ENCODE measurements around the gene GLCE.

GLCE gene

DNA sequence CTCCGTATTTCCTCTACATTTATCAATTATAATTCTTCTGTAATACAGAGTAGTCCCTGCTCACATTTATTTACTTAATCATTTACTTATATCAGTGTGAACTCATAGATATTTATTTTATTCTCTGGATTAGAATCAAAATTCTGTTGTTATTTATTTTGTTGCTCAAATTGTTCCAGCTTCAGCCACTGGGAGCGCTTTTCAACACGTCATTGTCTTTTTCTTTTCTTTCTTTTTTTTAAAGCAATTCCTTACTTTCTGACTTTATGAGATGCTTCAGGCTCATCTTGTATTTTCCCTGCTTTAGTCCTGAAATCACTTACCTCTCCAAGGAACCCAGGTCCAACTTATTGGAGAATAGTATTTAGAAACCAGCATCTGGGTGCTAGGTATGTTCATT is 53.4 kb downstream of the GLCE start:
- no peaks in the 10 kb centered on the region for H4K20me1 ChIP-seq (ENCODE audit: insufficient read depth, low read length)
- no peak overlapping the region for H2AFZ ChIP-seq (ENCODE audit: low read length)
- H3K9me3 ChIP-seq (ENCODE audit: low read length), result no peaks in the 10 kb centered on the region
- H3K4me1 ChIP-seq (ENCODE audit: insufficient read depth, low read length, severe bottlenecking), result no peaks in the 10 kb centered on the region
- no peak overlapping the region for H3K4me2 ChIP-seq (ENCODE audit: low read length)
- no peak overlapping the region for H3K4me3 ChIP-seq (ENCODE audit: low read depth, low read length, poor library complexity, severe bottlenecking)
- H3K36me3 ChIP-seq (ENCODE audit: insufficient read depth, low read length), result no peaks in the 10 kb centered on the region
- no peaks in the 10 kb centered on the region for H3K9me2 ChIP-seq (ENCODE audit: low read depth, low read length)
- no peak overlapping the region for H3K27ac ChIP-seq (ENCODE audit: low read depth, low read length, poor library complexity, severe bottlenecking)
- no peaks in the 10 kb centered on the region for H3F3A ChIP-seq (ENCODE audit: insufficient read depth, low read length)
- peak; percentile 26; the same call in 1 of the 2 replicates for TF ChIP-seq CTCF (IDR thresholded peaks at IDR 0.05; ENCODE audit: low read length)
- TF ChIP-seq EZH2 (IDR thresholded peaks at IDR 0.05; ENCODE audit: borderline replicate concordance, low read length), result no peak
- no peak overlapping the region for H3K9ac ChIP-seq (ENCODE audit: low read length)
- H3K79me2 ChIP-seq (ENCODE audit: insufficient read depth, low read length), result no peaks in the 10 kb centered on the region
- no peaks in the 10 kb centered on the region for H3K27me3 ChIP-seq (ENCODE audit: insufficient read depth, low read length)

- H3K4me2 ChIP-seq (ENCODE audit: low read length), result no peak overlapping the region
- no peaks in the 10 kb centered on the region for H3K9me3 ChIP-seq (ENCODE audit: low read length)
- H3K4me3 ChIP-seq (ENCODE audit: low read depth, low read length, poor library complexity, severe bottlenecking), result no peak overlapping the region
These were observed 55.0 kb downstream of the GLCE start for GRCh38 chr15:69215314-69216035.

GRCh38 chr15:69217381-69217780 is 56.9 kb downstream of the GLCE start:
- no peaks in the 10 kb centered on the region for H3K4me1 ChIP-seq (ENCODE audit: insufficient read depth, low read length, severe bottlenecking)
- TF ChIP-seq CTCF (IDR thresholded peaks at IDR 0.05; ENCODE audit: low read length), result no peak
- no peak for TF ChIP-seq EZH2 (IDR thresholded peaks at IDR 0.05; ENCODE audit: borderline replicate concordance, low read length)
- no peak overlapping the region for H3K4me2 ChIP-seq (ENCODE audit: low read length)

More at GRCh38 chr15:69215314-69216035, 55.0 kb downstream of the GLCE start:
- H3K27me3 ChIP-seq (ENCODE audit: insufficient read depth, low read length), result no peaks in the 10 kb centered on the region
- no peak overlapping the region for H2AFZ ChIP-seq (ENCODE audit: low read length)
- H3K36me3 ChIP-seq (ENCODE audit: insufficient read depth, low read length), result no peaks in the 10 kb centered on the region
- H3K27ac ChIP-seq (ENCODE audit: low read depth, low read length, poor library complexity, severe bottlenecking), result no peak overlapping the region
- no peaks in the 10 kb centered on the region for H3F3A ChIP-seq (ENCODE audit: insufficient read depth, low read length)
- no peaks in the 10 kb centered on the region for H3K79me2 ChIP-seq (ENCODE audit: insufficient read depth, low read length)
- no peaks in the 10 kb centered on the region for H3K4me1 ChIP-seq (ENCODE audit: insufficient read depth, low read length, severe bottlenecking)
- H4K20me1 ChIP-seq (ENCODE audit: insufficient read depth, low read length), result no peaks in the 10 kb centered on the region
- TF ChIP-seq CTCF (IDR thresholded peaks at IDR 0.05; ENCODE audit: low read length) (no peak), EZH2 (IDR thresholded peaks at IDR 0.05; ENCODE audit: borderline replicate concordance, low read length) (no peak)
- no peak overlapping the region for H3K9ac ChIP-seq (ENCODE audit: low read length)
- H3K9me2 ChIP-seq (ENCODE audit: low read depth, low read length), result no peaks in the 10 kb centered on the region

More at GRCh38 chr15:69217381-69217780, 56.9 kb downstream of the GLCE start:
- no peak overlapping the region for H2AFZ ChIP-seq (ENCODE audit: low read length)
- no peak overlapping the region for H3K4me3 ChIP-seq (ENCODE audit: low read depth, low read length, poor library complexity, severe bottlenecking)
- no peaks in the 10 kb centered on the region for H3F3A ChIP-seq (ENCODE audit: insufficient read depth, low read length)
- no peaks in the 10 kb centered on the region for H3K27me3 ChIP-seq (ENCODE audit: insufficient read depth, low read length)
- no peaks in the 10 kb centered on the region for H3K79me2 ChIP-seq (ENCODE audit: insufficient read depth, low read length)
- H4K20me1 ChIP-seq (ENCODE audit: insufficient read depth, low read length), result no peaks in the 10 kb centered on the region
- H3K36me3 ChIP-seq (ENCODE audit: insufficient read depth, low read length), result no peaks in the 10 kb centered on the region
- no peak overlapping the region for H3K9ac ChIP-seq (ENCODE audit: low read length)
- no peak overlapping the region for H3K27ac ChIP-seq (ENCODE audit: low read depth, low read length, poor library complexity, severe bottlenecking)
- no peaks in the 10 kb centered on the region for H3K9me2 ChIP-seq (ENCODE audit: low read depth, low read length)
- H3K9me3 ChIP-seq (ENCODE audit: low read length), result no peaks in the 10 kb centered on the region
